HEK293 (cell line): ENCODE measurements around the gene VPS29.

Source experiments
- ZNF354C ChIP-seq: fragments of 450-650 bp; formaldehyde crosslinking; IDR thresholded peaks from 2 replicates; pipeline ENCODE4 v1.5.1; 2016; ENCODE audit warnings: missing biosample characterization, missing genetic modification characterization, low read depth, borderline replicate concordance
- ZNF701 ChIP-seq: fragments of 450-650 bp; formaldehyde crosslinking; IDR thresholded peaks from 2 replicates; pipeline ENCODE4 v1.5.1; 2016; ENCODE audit warnings: missing biosample characterization, missing genetic modification characterization
- TF ChIP-seq, protein P1 (sequence below): fragments of 450-650 bp; formaldehyde crosslinking; IDR thresholded peaks from 2 replicates; pipeline ENCODE4 v1.5.1; 2016; ENCODE audit warnings: missing biosample characterization, missing genetic modification characterization
- TF ChIP-seq, protein P2 (sequence below): fragments of 450-650 bp; formaldehyde crosslinking; IDR thresholded peaks from 2 replicates; pipeline ENCODE4 v1.5.1; 2016; ENCODE audit warnings: missing biosample characterization, missing genetic modification characterization

DNA sequence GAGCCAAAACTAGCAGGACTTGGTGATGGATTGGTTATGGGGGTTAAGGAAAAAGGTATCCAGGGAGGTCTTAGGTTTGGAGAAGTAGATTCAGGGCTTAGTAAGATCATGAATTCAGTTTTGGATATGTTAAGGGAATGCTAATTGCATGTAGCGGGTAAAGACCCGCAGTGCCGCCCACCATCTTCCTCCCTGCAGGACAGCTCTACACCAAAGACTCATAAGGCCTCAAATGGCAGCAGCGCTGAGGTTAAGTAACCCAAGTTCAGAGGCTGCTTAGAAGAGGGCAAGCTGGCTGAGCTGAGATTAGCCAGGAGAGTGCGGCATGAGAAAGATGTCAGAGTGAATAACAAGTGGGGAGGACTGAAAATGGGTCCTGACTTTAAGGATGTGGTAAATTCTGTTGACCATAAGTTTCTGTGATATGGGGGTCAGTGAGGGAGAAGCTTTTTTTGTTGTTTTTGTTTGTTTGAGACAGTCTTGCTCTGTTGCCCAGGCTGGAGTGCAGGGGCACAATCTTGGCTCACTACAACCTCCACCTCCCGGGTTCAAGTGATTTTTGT, 26.4 kb upstream of the VPS29 start:
- TF ChIP-seq ZNF701 (tag by site-specific recombination) (no peak), ZNF354C (tag by site-specific recombination) (no peak)
- TF ChIP-seq, protein P1, sequence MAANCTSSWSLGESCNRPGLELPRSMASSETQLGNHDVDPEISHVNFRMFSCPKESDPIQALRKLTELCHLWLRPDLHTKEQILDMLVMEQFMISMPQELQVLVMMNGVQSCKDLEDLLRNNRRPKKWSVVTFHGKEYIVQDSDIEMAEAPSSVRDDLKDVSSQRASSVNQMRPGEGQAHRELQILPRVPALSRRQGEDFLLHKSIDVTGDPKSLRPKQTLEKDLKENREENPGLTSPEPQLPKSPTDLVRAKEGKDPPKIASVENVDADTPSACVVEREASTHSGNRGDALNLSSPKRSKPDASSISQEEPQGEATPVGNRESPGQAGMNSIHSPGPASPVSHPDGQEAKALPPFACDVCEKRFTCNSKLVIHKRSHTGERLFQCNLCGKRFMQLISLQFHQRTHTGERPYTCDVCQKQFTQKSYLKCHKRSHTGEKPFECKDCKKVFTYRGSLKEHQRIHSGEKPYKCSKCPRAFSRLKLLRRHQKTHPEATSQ (tag by site-specific recombination), result no peak
- TF ChIP-seq, protein P2, sequence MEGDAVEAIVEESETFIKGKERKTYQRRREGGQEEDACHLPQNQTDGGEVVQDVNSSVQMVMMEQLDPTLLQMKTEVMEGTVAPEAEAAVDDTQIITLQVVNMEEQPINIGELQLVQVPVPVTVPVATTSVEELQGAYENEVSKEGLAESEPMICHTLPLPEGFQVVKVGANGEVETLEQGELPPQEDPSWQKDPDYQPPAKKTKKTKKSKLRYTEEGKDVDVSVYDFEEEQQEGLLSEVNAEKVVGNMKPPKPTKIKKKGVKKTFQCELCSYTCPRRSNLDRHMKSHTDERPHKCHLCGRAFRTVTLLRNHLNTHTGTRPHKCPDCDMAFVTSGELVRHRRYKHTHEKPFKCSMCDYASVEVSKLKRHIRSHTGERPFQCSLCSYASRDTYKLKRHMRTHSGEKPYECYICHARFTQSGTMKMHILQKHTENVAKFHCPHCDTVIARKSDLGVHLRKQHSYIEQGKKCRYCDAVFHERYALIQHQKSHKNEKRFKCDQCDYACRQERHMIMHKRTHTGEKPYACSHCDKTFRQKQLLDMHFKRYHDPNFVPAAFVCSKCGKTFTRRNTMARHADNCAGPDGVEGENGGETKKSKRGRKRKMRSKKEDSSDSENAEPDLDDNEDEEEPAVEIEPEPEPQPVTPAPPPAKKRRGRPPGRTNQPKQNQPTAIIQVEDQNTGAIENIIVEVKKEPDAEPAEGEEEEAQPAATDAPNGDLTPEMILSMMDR (tag by site-specific recombination), result no peak
